Lung (tissue), 16 donors: Measurements from ENCODE around the gene KHK. TPM values are rescaled to one million over a fixed set of nuclear protein-coding genes. Genes with fewer than 3 reads are reported as not detected.

ENCODE experiments used
- ATAC-seq: fragments of 200-7000 bp; cut with Tn5 transposase; one replicate; pipeline ENCODE4 v1.9.1; 2020; ENCODE audit warnings: moderate number of reproducible peaks; ENCODE audit not compliant: insufficient read depth, low FRiP score
- DNase-seq, 3 donors: peaks; one replicate each; pipeline ENCODE4 v3.0.0-alpha.2; 2013 to 2017
- H3K27ac ChIP-seq, 2 donors: one replicate each; pipeline ENCODE4 v1.5.1; 2013; ENCODE audit warnings: mild to moderate bottlenecking in 2 of 2, moderate library complexity in 2 of 2, control low read depth in 1 of 2, inconsistent platforms in 1 of 2, low read depth in 1 of 2, low read length in 1 of 2
- H3K27me3 ChIP-seq, 3 donors: one replicate each; pipeline ENCODE4 v1.5.1; 2013; ENCODE audit warnings: low read length in 2 of 3; ENCODE audit not compliant: control insufficient read depth in 3 of 3, insufficient read depth in 3 of 3
- H3K36me3 ChIP-seq, 4 donors: one replicate each; pipeline ENCODE4 v1.5.1; 2013; ENCODE audit warnings: low read length in 4 of 4, mild to moderate bottlenecking in 1 of 4, moderate library complexity in 1 of 4; ENCODE audit not compliant: control insufficient read depth in 4 of 4, insufficient read depth in 4 of 4
- H3K4me1 ChIP-seq, 5 donors: one replicate each; pipeline ENCODE4 v1.5.1; 2013; ENCODE audit warnings: low read length in 5 of 5, mild to moderate bottlenecking in 2 of 5, moderate library complexity in 1 of 5; ENCODE audit not compliant: control insufficient read depth in 5 of 5, insufficient read depth in 5 of 5
- H3K4me3 ChIP-seq: one replicate; pipeline ENCODE4 v1.5.1; 2013; ENCODE audit warnings: mild to moderate bottlenecking, control low read depth, moderate library complexity
- H3K9ac ChIP-seq, 2 donors: one replicate each; pipeline ENCODE4 v1.5.1; 2013; ENCODE audit warnings: low read length in 2 of 2, control low read depth in 1 of 2; ENCODE audit not compliant: insufficient read depth in 1 of 2
- H3K9me3 ChIP-seq, 4 donors: one replicate each; pipeline ENCODE4 v1.5.1; 2013; ENCODE audit warnings: low read length in 3 of 4, mild to moderate bottlenecking in 1 of 4, moderate library complexity in 1 of 4; ENCODE audit not compliant: control insufficient read depth in 4 of 4, insufficient read depth in 3 of 4
- CTCF ChIP-seq: IDR thresholded peaks from 2 replicates; pipeline ENCODE4 v1.5.1; 2012; ENCODE audit warnings: mild to moderate bottlenecking; ENCODE audit errors: control extremely low read depth, extremely low read depth
- WGBS, 2 donors: extraction: QIAGEN DNeasy Blood & Tissue Kit; methylation state at CpG; one replicate each; pipeline ENCODE4 v1.1.7; 2013; 5-methylcytosine and 5-hydroxymethylcytosine counted together
- long read RNA-seq, 5 donors: transcript quantifications; one replicate each; lab custom pipeline, GENCODE V29; 2026
- polyA plus RNA-seq, 2 donors: library from polyadenylated mRNA; stranded (reverse); fragments of 200-250 nt; gene quantifications; one replicate each; pipeline ENCODE4 v1.2.1, GENCODE V29; 2013
- total RNA-seq, 2 donors: library from RNA; depleted of rRNA in 1 of 2; stranded (reverse); fragments of >200 nt in 1 of 2; gene quantifications; one replicate each; pipeline ENCODE4 v1.2.1, GENCODE V29; 2014 to 2021
- donor health status: control.
- donor health status: control.
- donor health status: Bipolar disorder and iron deficiency.
- donor health status: healthy.
- donor health status: DM: yes; HTN: yes; CAD: no.

KHK gene
- total RNA-seq (1 to 10 TPM; 1.6 to 7.6 TPM), polyA plus RNA-seq (1 to 10 TPM; 3.1 to 4.2 TPM)
- long read RNA-seq, donor 1, partial matches to known transcripts: 0 of 1 reads
- long read RNA-seq, donor 1, other reads (novel, unspliced or antisense): 0 of 1 reads
- long read RNA-seq, donor 2, partial matches to known transcripts: 0 of 1 reads
- long read RNA-seq, donor 2, other reads (novel, unspliced or antisense): 0 of 1 reads
- long read RNA-seq, donor 3, partial matches to known transcripts: 0 of 2 reads
- long read RNA-seq, donor 3, other reads (novel, unspliced or antisense): 0 of 2 reads
- long read RNA-seq, donor 4, partial matches to known transcripts: 0 of 1 reads
- long read RNA-seq, donor 4, other reads (novel, unspliced or antisense): 0 of 1 reads
- long read RNA-seq, donor 5, partial matches to known transcripts: 0 of 2 reads
- long read RNA-seq, donor 5, other reads (novel, unspliced or antisense): 0 of 2 reads

- DNase-seq: peak in 1 of 3 donors; percentile 52
- Histone ChIP-seq H3K4me1 (peaks cover 0 to 39% (median 0%) of the 10 kb centered on the region in 5 donors), H3K36me3 (peaks cover 0 to 26% (median 6%) of the 10 kb centered on the region in 4 donors), H3K27ac (peak within 1 kb of the TSS; percentile 92), H3K9ac (no peak within 1 kb of the TSS), H3K4me3 (peak within 1 kb of the TSS; percentile 57), H3K27me3 (no peaks in the 10 kb centered on the region), H3K9me3 (no peaks in the 10 kb centered on the region)
- TF ChIP-seq CTCF: no peak
- ATAC-seq: no peak
- 12 to 13% methylated on average over 54 of the region's 54 CpGs for WGBS, 2 donors
Measured at GRCh38 chr2:27086724-27087593, at the start of gene KHK. Gene KHK, plus strand, starts transcription at chr2:27086772. Its CDS starts 488 bp downstream, at chr2:27087260.

- Histone ChIP-seq H3K4me1 (peaks cover 0 to 16% (median 6%) of the 10 kb centered on the region in 5 donors), H3K9ac (no peak overlapping the region), H3K27me3 (no peaks in the 10 kb centered on the region), H3K36me3 (peaks cover 30 to 65% (median 39%) of the 10 kb centered on the region in 4 donors), H3K9me3 (no peaks in the 10 kb centered on the region), H3K4me3 (no peak overlapping the region), H3K27ac (no peak overlapping the region)
- TF ChIP-seq CTCF: no peak
- ATAC-seq: no peak
- no peak for DNase-seq
- 93 to 95% methylated on average over 6 of the region's 6 CpGs for WGBS, 2 donors
Measured at GRCh38 chr2:27038012-27038411, 48.6 kb upstream of the KHK start.

GRCh38 chr2:27038631-27039339 lies 47.8 kb upstream of the KHK start:
- Histone ChIP-seq H3K36me3 (peaks cover 30 to 65% (median 39%) of the 10 kb centered on the region in 4 donors), H3K27me3 (no peaks in the 10 kb centered on the region), H3K4me3 (no peak overlapping the region), H3K9me3 (no peaks in the 10 kb centered on the region), H3K4me1 (peaks cover 0 to 9% (median 3%) of the 10 kb centered on the region in 5 donors), H3K9ac (no peak overlapping the region), H3K27ac (no peak overlapping the region)
- no peak for TF ChIP-seq CTCF
- WGBS, 2 donors: 89 to 93% methylated on average over 17 of the region's 17 CpGs
- DNase-seq: no peak
- ATAC-seq: no peak
